SK-N-SH (cell line): ENCODE measurements around the gene PDE4D.
"Not testable (repeated sequence)": the region's sequence is repeated elsewhere in the genome, so short reads cannot be mapped to it uniquely, and the experiment has no call there.

Source experiments
- GATA2 ChIP-seq: sonication (generic); formaldehyde crosslinking; IDR thresholded peaks from 2 replicates; pipeline ENCODE4 v1.5.0; 2020; ENCODE audit warnings: mild to moderate bottlenecking, missing genetic modification reagents
- REST ChIP-seq: IDR thresholded peaks from 2 replicates; pipeline ENCODE4 v1.6.1; 2012; ENCODE audit warnings: mild to moderate bottlenecking, low read depth, low read length, moderate library complexity
- TAF1 ChIP-seq: IDR thresholded peaks from 2 replicates; pipeline ENCODE4 v1.6.1; 2012; ENCODE audit warnings: low read depth, mild to moderate bottlenecking, low read length, moderate library complexity, borderline replicate concordance
- TF ChIP-seq, protein P1 (sequence below): fragments of 200-600 bp; sonication (generic); IDR thresholded peaks from 2 replicates; pipeline ENCODE4 v1.6.1; 2017; ENCODE audit warnings: antibody characterized with exemption, mild to moderate bottlenecking, moderate library complexity

GRCh38 chr5:59784708-59785107 is 108.8 kb downstream of the PDE4D start:
- TF ChIP-seq GATA2, REST, TAF1: not testable (repeated sequence)
- TF ChIP-seq, protein P1, sequence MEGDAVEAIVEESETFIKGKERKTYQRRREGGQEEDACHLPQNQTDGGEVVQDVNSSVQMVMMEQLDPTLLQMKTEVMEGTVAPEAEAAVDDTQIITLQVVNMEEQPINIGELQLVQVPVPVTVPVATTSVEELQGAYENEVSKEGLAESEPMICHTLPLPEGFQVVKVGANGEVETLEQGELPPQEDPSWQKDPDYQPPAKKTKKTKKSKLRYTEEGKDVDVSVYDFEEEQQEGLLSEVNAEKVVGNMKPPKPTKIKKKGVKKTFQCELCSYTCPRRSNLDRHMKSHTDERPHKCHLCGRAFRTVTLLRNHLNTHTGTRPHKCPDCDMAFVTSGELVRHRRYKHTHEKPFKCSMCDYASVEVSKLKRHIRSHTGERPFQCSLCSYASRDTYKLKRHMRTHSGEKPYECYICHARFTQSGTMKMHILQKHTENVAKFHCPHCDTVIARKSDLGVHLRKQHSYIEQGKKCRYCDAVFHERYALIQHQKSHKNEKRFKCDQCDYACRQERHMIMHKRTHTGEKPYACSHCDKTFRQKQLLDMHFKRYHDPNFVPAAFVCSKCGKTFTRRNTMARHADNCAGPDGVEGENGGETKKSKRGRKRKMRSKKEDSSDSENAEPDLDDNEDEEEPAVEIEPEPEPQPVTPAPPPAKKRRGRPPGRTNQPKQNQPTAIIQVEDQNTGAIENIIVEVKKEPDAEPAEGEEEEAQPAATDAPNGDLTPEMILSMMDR = not testable (repeated sequence)
